Lower lobe of right lung (tissue), 2 donors: ENCODE data around the gene CCNI. TPM values are rescaled to one million over a fixed set of nuclear protein-coding genes. Genes with fewer than 3 reads are reported as not detected.
"Not testable (repeated sequence)": the region's sequence is repeated elsewhere in the genome, so short reads cannot be mapped to it uniquely, and the experiment has no call there.

Source experiments
- ATAC-seq, 2 donors: fragments of 200-7000 bp; cut with Tn5 transposase; one replicate each; pipeline ENCODE4 v1.9.1; 2020 to 2022; ENCODE audit warnings: mild to moderate bottlenecking in 2 of 2, moderate library complexity in 2 of 2
- DNase-seq: peaks from one replicate; pipeline ENCODE4 v3.0.0-alpha.2; 2020
- H3K27ac ChIP-seq: fragments of 200-600 bp; one replicate; pipeline ENCODE4 v1.8.0; 2022
- H3K27me3 ChIP-seq: fragments of 200-600 bp; one replicate; pipeline ENCODE4 v1.8.0; 2022; ENCODE audit warnings: low read depth
- H3K36me3 ChIP-seq: fragments of 200-600 bp; one replicate; pipeline ENCODE4 v1.8.0; 2022; ENCODE audit warnings: mild to moderate bottlenecking
- H3K4me1 ChIP-seq: fragments of 200-600 bp; one replicate; pipeline ENCODE4 v1.8.0; 2022
- H3K4me3 ChIP-seq: fragments of 200-600 bp; one replicate; pipeline ENCODE4 v1.8.0; 2022; ENCODE audit warnings: mild to moderate bottlenecking
- H3K9me3 ChIP-seq: fragments of 200-600 bp; one replicate; pipeline ENCODE4 v1.8.0; 2022
- intact Hi-C: fragments of 100-400 bp; cut with DNase I; formaldehyde crosslinking; loops from one replicate; pipeline ENCODE4 v1.11.0; 2022
- total RNA-seq: library from RNA; stranded (reverse); fragmentation: NEBNext Ultra II Directional; extraction: Animal tissue kit (Norgen Biotek cat#: 25700); gene quantifications from one replicate; pipeline ENCODE4 v1.2.1, GENCODE V29; 2021
- TF ChIP-seq, protein P1 (sequence below): fragments of 200-600 bp; IDR thresholded peaks from one replicate; pipeline ENCODE4 v1.8.0; 2022; ENCODE audit warnings: antibody characterized with exemption, mild to moderate bottlenecking
- donor health status: DM: no; HTN: yes; CAD: no; lungs with severe emphysema.

The CCNI gene
- total RNA-seq, 1 donor from 2014 or later, result 327 TPM

- Histone ChIP-seq H3K27ac (peak overlapping the region; percentile 98), H3K9me3 (no peaks in the 10 kb centered on the region), H3K27me3 (no peaks in the 10 kb centered on the region), H3K36me3 (no peaks in the 10 kb centered on the region), H3K4me3 (peak overlapping the region; percentile 70), H3K4me1 (peaks cover 39% of the 10 kb centered on the region)
- ATAC-seq (no peak), DNase-seq (no peak)
- TF ChIP-seq, protein P1, sequence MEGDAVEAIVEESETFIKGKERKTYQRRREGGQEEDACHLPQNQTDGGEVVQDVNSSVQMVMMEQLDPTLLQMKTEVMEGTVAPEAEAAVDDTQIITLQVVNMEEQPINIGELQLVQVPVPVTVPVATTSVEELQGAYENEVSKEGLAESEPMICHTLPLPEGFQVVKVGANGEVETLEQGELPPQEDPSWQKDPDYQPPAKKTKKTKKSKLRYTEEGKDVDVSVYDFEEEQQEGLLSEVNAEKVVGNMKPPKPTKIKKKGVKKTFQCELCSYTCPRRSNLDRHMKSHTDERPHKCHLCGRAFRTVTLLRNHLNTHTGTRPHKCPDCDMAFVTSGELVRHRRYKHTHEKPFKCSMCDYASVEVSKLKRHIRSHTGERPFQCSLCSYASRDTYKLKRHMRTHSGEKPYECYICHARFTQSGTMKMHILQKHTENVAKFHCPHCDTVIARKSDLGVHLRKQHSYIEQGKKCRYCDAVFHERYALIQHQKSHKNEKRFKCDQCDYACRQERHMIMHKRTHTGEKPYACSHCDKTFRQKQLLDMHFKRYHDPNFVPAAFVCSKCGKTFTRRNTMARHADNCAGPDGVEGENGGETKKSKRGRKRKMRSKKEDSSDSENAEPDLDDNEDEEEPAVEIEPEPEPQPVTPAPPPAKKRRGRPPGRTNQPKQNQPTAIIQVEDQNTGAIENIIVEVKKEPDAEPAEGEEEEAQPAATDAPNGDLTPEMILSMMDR, result no peak
- intact Hi-C loops, result no loop called here
These were observed 1.8 kb downstream of the CCNI start for GRCh38 chr4:77073981-77074380.

DNA sequence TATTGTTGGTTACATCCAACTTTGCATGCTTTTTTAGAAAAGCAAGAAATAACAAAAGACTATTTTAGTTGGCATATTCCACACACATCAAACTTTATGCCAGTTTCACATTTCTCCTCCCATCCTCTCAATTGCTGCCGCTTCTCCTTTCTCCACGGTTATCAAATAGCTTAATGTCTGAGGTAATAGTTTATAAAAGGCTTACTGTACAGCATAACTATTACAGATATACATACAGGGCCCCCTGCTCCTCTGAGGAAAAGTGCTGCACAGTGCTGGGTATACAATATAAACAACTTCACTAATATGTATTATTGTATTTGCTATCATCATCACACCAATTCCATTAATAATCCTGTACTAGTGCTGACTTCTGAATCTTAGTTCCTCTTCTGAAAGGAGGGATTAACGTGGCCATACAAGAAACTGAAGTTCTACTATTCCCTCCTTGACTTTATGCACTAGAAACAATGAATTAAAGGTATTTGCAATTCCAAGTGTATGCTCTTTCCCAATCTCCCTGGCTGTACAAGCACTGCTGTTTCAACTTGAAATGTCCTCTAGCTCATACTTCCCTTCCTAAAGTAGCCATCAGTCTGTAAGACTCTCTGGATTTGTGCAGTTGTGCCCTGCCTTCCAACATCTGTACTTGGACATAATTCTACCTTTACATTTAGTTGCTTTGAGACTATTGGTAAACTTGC, 2.5 kb downstream of the CCNI start:
- Histone ChIP-seq H3K9me3 (no peaks in the 10 kb centered on the region), H3K36me3 (no peaks in the 10 kb centered on the region), H3K27ac (peak overlapping the region; percentile 98), H3K27me3 (no peaks in the 10 kb centered on the region), H3K4me1 (peaks cover 45% of the 10 kb centered on the region), H3K4me3 (peak overlapping the region; percentile 70)
- TF ChIP-seq, protein P1, result no peak
- DNase-seq (no peak), ATAC-seq (peak in 1 of 2 donors; percentile 21)
- intact Hi-C loops, result no loop called here

DNA sequence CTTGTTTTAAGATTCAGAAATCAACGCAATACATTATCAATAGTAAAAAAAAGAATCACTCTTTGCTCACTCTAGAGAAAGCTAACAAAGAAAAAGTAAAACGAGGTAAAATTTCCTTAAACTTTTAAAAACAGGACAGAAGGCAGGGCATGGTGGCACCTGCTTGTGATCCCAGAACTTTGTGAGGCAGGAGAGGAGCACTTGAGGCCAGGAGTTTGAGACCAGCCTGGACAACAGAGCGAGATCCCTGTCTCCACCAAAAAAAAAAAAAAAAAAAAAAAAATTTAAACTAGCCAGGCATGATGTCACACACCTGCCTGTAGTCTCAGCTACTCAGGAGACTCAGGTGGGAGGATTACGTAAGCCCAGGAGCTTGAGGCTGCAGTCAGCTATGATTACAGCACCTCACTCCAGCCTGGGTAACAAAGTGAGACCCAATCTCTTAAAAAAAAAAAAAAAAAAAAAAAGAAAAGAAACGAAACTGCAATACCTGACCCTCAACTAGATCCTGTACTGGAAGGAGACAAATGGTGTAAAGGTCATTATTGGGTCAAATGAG, 3.5 kb downstream of the CCNI start:
- TF ChIP-seq, protein P1, result no peak
- peak overlapping the region; percentile 70 for H3K4me3 ChIP-seq
- H3K4me1 ChIP-seq, result peaks cover 46% of the 10 kb centered on the region
- H3K27me3 ChIP-seq, result no peaks in the 10 kb centered on the region
- peak overlapping the region; percentile 0 for H3K27ac ChIP-seq
- no peaks in the 10 kb centered on the region for H3K9me3 ChIP-seq
- peak in 1 of 2 donors; percentile 36 for ATAC-seq
- intact Hi-C loops, result no loop called here
- no peak for DNase-seq
- no peaks in the 10 kb centered on the region for H3K36me3 ChIP-seq

- H3K4me1 ChIP-seq, result peaks cover 40% of the 10 kb centered on the region
- intact Hi-C loops, H3K9me3 ChIP-seq, ATAC-seq, DNase-seq, H3K27ac ChIP-seq, H3K27me3 ChIP-seq, H3K4me3 ChIP-seq: not testable (repeated sequence)
- peaks cover 18% of the 10 kb centered on the region for H3K36me3 ChIP-seq
These were observed 6.3 kb downstream of the CCNI start for GRCh38 chr4:77069514-77069913.

- TF ChIP-seq, protein P1, result no peak
- no peaks in the 10 kb centered on the region for H3K9me3 ChIP-seq
- ATAC-seq, result no peak
- H3K36me3 ChIP-seq, result peaks cover 60% of the 10 kb centered on the region
- H3K27me3 ChIP-seq, result no peaks in the 10 kb centered on the region
- H3K27ac ChIP-seq, result no peak overlapping the region
- H3K4me1 ChIP-seq, result peaks cover 14% of the 10 kb centered on the region
- DNase-seq, result no peak
- intact Hi-C loops, result no loop called here
- H3K4me3 ChIP-seq, result no peak overlapping the region
These were observed 10.4 kb downstream of the CCNI start for GRCh38 chr4:77065382-77065781.

GRCh38 chr4:77062856-77063255, 12.9 kb downstream of the CCNI start:
- intact Hi-C loops, result no loop called here
- TF ChIP-seq, protein P1, result no peak
- H3K9me3 ChIP-seq, result no peaks in the 10 kb centered on the region
- no peak overlapping the region for H3K4me3 ChIP-seq
- no peak overlapping the region for H3K27ac ChIP-seq
- H3K4me1 ChIP-seq, result peaks cover 4% of the 10 kb centered on the region
- no peaks in the 10 kb centered on the region for H3K27me3 ChIP-seq
- H3K36me3 ChIP-seq, result peaks cover 78% of the 10 kb centered on the region
- DNase-seq (no peak), ATAC-seq (no peak)
